ENCODE measurements around the gene CPZ. TPM values are rescaled to one million over a fixed set of nuclear protein-coding genes. Genes with fewer than 3 reads are reported as not detected.

Gene CPZ
- total RNA-seq, 1 experiment from 2014 or later = 37.3 TPM

- Histone ChIP-seq H3K27ac (ENCODE audit: insufficient read length, low read depth, low read length) (no peak overlapping the region), H2BK120ac (ENCODE audit: low read depth, low read length, poor library complexity, severe bottlenecking) (no peak overlapping the region), H3K79me2 (ENCODE audit: insufficient read depth, low read length) (no peaks in the 10 kb centered on the region), H2AFZ (ENCODE audit: low read length) (no peak overlapping the region), H2BK20ac (ENCODE audit: low read depth, low read length, poor library complexity, severe bottlenecking) (no peak overlapping the region), H3K18ac (ENCODE audit: insufficient read length, low read depth, low read length) (no peak overlapping the region), H2BK15ac (ENCODE audit: low read depth, low read length) (no peak overlapping the region), H3K9me3 (ENCODE audit: control insufficient read depth, low read depth, low read length) (no peaks in the 10 kb centered on the region), H3K4me1 (ENCODE audit: insufficient read depth, low read length) (no peaks in the 10 kb centered on the region), H3K27me3 (ENCODE audit: insufficient read depth, low read length) (peaks cover 9% of the 10 kb centered on the region; the same call in 1 of the 2 replicates), H3K23ac (ENCODE audit: insufficient read length, low read depth, low read length) (no peak overlapping the region), H4K20me1 (ENCODE audit: control insufficient read depth, insufficient read depth, insufficient read length) (no peaks in the 10 kb centered on the region), H4K8ac (replicated peaks; ENCODE audit: insufficient read length, low read depth, low read length) (no peak overlapping the region), H3K4me2 (ENCODE audit: insufficient read depth, insufficient read length, low read length) (no peak overlapping the region), H2BK5ac (ENCODE audit: insufficient read length, low read length) (no peak overlapping the region), H2AK5ac (ENCODE audit: insufficient read length, low read length) (no peak overlapping the region), H3K14ac (ENCODE audit: insufficient read depth, low read length) (no peak overlapping the region), H3K56ac (ENCODE audit: insufficient read length, low read depth, low read length) (no peak overlapping the region), H4K5ac (ENCODE audit: insufficient read length, low read depth, low read length) (no peak overlapping the region), H2BK12ac (ENCODE audit: insufficient read length, low read depth, low read length) (no peak overlapping the region), H4K91ac (ENCODE audit: insufficient read length, low read depth, low read length) (no peak overlapping the region), H3K9ac (ENCODE audit: extremely low read depth, insufficient read length, low read length) (no peak overlapping the region), H3T11ph (ENCODE audit: low read length) (no peak overlapping the region), H3K23me2 (ENCODE audit: insufficient read length, low read depth, low read length, poor library complexity, severe bottlenecking) (peaks cover 9% of the 10 kb centered on the region), H3K79me1 (ENCODE audit: insufficient read depth, low read depth, low read length, poor library complexity, severe bottlenecking) (no peaks in the 10 kb centered on the region), H3K4ac (ENCODE audit: low read depth, low read length) (no peak overlapping the region)
- TF ChIP-seq, protein P1, sequence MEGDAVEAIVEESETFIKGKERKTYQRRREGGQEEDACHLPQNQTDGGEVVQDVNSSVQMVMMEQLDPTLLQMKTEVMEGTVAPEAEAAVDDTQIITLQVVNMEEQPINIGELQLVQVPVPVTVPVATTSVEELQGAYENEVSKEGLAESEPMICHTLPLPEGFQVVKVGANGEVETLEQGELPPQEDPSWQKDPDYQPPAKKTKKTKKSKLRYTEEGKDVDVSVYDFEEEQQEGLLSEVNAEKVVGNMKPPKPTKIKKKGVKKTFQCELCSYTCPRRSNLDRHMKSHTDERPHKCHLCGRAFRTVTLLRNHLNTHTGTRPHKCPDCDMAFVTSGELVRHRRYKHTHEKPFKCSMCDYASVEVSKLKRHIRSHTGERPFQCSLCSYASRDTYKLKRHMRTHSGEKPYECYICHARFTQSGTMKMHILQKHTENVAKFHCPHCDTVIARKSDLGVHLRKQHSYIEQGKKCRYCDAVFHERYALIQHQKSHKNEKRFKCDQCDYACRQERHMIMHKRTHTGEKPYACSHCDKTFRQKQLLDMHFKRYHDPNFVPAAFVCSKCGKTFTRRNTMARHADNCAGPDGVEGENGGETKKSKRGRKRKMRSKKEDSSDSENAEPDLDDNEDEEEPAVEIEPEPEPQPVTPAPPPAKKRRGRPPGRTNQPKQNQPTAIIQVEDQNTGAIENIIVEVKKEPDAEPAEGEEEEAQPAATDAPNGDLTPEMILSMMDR (conservative IDR thresholded peaks at IDR 0.05) = no peak
- no peak for DNase-seq
- WGBS (ENCODE audit: extremely low coverage, insufficient read length, low lambda C conversion rate) = no CpG with 5 or more reads among the region's 3 CpGs
- Mint-ChIP-seq H3K4me1 (peaks cover 34% of the 10 kb centered on the region in 2 experiments), H3K27ac (no peak overlapping the region), H3K36me3 (ENCODE audit: insufficient read depth in 1 of 3, low read depth in 3 of 3) (no peaks in the 10 kb centered on the region; a peak in 1 of 7 replicates), H3K4me3 (no peak overlapping the region; a peak in 1 of 5 replicates), H3K27me3 (ENCODE audit: low read depth) (peaks cover 43% of the 10 kb centered on the region), H3K9me3 (no peaks in the 10 kb centered on the region)
These were observed 13.8 kb upstream of the CPZ start for GRCh38 chr4:8578717-8579116.
